GM19043 (cell line): ENCODE data around the gene SLAMF6.

Experiments
- ATAC-seq: cut with Tn5 transposase; IDR thresholded peaks from one replicate; pipeline ENCODE4 v1.9.1; 2021; ENCODE audit warnings: low read depth; ENCODE audit not compliant: unreplicated experiment

Gene SLAMF6

DNA sequence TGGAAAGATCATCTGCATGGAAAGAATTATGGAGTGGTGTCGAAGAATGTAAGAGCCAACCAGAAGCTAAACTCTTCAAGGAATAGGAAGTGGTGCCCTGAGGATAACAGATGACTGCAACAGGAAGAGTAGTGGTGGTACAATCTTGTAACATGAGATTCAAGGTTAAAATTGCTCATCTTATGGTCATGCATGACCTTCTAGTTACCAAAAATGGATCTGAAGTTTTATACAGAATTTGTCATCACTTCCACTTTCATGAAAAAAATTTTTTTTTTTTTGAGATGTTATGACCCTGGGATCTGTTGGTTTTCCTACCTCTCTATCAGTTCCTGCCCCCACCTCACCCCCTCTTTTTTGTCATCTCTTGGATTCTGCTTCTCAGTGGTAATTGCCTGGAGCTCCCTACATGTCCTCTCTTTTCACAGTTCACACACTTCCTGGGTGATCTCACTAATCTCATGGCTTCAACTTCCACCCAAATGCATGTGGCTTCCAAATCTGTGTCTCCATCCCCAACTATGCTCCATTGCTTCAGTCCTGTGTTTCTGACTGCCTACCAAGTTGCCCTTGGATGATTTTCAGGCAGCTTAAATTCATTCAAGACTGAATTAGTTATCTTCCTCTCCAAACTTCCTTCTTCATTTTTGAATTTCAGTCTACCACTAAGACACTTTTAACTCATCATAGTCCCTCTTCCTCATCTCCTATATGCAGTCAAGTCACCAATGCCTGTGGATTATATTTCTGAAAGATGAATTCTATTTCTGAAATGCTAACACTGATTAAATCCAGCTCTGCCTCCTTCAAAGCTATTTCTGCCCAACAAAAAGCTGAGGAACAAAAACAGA lies 48.4 kb downstream of the SLAMF6 start:
- ATAC-seq = no peak

DNA sequence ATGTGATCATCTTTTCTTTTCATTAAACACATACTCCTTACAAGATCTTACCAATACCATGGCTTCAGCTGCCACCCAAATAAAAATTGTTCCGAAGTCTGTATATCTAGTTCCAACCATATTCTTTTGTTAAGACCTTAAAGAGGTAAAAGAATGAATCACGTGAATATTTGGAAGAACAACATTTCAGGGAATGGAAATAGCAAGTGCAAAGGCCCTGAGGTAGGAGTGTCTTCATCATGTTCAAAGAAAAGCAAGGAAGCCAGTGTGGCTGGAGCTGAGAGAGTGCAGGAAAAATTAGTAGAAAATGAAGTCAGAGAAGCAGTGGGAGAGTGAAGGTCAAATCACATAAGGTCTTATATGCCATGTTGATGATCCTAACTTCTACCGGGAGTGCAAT lies 50.9 kb downstream of the SLAMF6 start:
- ATAC-seq = no peak

DNA sequence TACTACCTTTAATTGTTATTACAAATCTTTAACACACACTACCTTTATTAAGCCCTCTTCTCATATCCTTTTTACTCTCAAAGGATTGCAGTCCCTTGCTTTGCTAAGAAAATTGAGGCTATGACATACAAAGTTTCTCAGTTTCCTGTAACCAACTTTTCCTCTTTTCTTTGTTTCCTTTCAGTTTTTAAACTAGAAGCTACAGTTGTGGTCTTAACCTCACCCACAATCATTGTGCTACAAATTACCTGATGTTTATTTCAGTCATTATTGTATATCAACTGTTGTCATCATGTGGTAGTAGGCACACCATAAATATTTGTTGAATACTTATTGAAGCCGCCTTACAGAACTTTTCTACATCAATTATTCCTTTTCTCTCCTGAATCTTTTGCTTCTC lies 51.8 kb downstream of the SLAMF6 start:
- no peak for ATAC-seq

DNA sequence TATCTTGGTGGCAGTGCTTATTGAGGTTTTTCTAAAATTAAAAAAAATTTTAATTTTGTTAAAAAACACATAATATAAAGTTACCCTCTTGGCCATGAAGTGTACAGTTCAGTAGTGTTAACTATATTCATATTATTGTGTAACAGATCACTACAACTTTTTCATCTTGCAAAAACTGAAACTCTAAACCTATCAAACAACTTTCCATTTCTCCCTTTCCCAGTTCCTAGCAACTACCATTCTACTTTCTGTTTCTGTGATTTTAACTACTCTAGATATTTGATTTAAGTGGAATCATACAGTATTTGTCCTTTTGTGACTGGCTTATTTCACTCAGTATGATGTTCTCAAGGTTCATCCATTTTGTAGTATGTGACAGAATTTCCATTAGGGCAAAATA lies 55.5 kb downstream of the SLAMF6 start:
- no peak for ATAC-seq

DNA sequence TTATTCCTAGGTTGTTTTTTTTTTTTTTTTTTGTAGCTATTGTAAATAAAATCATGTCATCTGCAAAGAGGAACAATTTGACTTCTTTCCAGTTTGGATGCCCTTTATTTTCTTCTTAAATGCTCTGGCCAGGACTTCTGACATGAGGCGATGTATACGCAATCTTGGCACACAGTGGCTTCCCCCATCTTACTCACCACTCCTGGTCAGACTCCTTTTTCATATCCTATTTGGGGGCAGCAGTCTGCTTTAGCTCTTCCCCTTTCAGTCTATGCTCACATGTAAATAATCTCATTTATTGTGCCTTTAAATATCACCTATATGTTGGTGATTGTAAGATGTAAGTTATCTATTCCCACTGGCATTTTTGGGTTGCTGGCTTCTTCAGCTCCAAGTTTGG lies 56.1 kb downstream of the SLAMF6 start:
- ATAC-seq = no peak

DNA sequence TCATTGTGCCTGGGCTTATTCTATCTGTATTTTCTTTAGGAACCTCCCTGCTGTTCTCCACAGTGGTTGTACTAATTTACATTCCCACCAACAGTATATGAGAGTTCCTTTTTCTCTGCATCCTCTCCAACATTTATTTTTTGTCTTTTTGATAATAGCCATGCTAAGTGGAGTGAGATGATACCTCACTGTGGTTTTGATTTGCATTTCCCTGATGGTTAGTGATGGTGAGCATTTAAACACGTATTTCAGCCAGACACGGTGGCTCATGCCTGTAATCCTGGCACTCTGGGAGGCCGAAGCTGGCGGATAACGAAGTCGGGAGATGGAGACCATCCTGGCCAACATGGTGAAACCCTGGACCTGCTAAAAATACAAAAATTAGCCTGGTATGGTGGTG lies 57.9 kb downstream of the SLAMF6 start:
- no peak for ATAC-seq

DNA sequence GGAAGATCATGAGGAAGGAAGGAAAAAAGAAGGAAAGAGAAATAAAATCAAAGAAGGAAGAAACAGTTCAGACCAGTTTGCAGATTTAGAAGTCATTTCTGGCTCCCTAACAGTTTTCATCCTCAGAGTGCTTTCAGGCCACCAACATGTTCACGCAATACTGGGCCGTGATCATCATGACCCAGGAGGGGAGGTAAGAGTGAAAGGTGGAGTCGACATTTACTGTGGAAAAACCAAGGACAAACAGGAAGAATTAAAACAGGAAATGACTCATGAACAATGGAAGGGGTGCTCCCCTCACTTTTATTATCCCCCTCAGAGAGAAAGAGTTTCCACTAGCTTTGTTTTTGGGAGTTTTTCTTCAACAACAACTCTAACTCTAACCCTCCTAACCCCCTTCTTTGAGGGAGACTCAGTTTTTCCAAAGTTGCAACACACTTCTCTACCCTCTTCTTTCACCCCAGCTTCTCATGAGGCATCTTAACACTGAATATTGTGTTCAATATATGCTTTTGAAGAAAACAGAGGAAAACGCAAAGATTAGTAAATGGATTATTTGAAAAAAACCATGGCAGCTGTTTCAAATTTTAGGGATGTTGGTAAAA lies 62.3 kb downstream of the SLAMF6 start:
- ATAC-seq = no peak

DNA sequence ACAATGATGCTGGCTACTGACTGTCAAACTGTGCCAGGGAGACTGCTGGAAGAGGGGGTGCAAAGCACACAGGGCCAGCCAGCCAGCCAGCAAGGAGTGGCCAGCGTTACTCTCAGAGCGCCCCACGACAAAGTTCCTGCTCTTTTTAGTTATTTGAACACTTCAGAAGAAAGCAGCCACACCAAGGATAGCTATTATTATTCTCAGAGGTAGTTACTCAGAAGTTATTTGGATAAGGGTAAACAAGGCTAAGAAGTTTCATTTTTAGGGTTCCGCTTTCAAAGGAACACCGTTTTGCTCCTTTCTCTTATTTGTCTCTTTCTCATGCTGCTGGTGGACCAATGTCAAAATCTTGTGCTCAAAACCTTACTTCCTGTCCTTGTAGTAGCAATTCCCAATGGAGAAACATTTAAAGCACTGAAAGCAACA lies 62.8 kb downstream of the SLAMF6 start:
- ATAC-seq = no peak

DNA sequence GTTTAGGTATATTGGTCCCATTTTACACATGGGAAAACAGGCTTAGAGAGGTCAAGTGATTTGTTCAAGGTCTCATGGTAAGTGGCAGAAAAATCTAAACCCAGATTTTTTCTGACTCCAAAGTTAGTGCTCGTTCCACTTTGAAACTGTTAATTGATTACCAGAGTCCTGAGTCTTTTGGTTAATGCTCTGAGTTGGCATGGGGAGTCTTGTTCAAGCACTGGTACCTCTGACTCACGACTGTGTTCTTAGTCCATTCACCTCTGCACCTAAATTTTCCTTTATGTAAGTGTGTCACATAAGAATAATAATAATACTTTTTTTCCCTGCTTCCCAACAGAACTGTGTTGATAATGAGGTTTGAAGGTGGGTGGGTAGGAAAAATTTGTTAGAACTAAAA lies 63.4 kb downstream of the SLAMF6 start:
- no peak for ATAC-seq

DNA sequence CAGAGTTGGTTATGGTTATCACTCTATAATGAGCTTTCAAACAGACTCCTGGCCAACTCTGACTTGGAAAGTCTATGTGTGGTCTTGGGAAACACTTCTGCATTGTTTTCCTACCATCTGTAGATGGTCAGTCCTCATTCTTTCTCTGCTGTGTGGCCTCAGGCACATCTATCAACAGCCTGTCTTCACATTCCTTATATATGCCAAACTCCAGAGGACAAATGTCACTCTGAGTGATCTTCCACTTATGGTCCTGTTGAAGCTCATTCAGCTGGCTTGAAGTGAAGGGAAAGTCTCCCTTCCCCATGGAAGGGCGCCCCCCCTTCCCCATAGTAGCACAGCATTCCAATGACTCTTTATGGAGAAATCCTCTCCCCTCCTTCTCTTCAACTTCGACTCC lies 64.0 kb downstream of the SLAMF6 start:
- no peak for ATAC-seq

DNA sequence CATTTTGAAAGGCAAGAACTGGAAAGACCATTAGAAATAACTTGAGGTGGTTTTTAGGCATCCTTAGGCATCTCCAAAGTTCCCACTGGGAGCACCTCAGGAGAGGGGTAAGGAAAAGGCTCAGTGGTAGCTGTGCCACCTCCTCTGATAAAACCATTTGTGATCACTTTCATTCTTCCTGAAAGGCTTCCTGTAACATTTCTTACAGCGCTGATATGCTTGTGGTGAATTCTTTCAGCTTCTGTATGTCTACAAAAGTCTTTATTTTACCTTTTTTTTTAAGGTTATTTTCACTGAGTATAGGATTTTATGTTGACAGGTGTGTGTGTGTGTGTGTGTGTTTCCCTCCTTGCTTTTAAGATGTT lies 67.9 kb downstream of the SLAMF6 start:
- no peak for ATAC-seq

DNA sequence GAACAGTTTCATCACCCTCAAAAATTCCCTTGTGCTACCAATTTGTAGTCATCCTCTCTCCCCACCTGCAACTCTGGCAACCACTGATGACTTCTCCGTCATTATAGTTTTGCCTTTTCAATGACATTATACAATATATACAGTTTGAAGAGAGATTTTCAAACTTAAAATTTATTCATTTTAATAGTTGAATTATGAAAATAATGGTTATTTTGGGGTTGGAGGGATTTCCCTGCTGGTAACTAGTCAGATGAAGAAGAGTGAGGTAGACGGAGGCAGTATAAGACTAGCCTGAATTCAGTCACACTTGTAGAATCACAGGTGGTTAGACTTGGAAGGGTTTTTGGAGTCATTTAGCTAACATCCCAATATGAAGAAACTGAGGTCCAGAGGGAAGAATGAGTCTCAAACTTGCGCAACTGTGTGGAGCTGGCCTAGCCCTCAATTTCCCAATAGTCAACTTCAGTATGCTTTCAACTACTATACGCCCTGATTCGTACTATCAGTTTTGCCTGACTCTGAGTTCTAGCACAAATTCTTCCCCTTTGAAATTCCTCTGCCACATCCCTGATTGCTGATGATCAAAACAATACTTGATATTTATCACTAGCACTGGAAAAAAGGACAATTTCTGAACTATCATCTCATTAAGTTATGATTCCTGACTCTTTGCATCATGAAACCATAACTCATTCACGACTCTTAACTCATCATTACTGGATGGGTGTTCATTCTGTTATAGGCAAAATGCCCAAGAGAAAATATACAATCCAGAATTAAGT lies 68.5 kb downstream of the SLAMF6 start:
- no peak for ATAC-seq

DNA sequence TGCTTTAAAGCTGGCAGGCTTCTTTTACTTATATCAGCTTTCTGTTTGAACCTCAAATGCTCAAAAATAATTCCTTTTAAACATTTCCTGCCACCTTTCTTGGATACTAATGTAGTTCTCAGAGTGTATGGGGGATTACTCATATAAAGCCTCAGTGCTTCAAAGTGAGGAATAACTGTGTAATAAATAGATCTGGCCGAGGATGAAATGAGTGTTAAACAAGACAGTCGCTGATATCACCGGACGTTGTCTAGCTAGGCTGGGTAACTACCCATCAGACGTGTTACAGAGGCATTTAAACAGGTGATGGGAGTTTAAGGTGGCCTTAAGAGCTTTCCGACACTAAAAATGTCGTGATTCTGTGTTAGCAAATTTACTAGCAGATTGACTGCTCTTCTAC lies 69.6 kb downstream of the SLAMF6 start:
- ATAC-seq = peak; percentile 47

DNA sequence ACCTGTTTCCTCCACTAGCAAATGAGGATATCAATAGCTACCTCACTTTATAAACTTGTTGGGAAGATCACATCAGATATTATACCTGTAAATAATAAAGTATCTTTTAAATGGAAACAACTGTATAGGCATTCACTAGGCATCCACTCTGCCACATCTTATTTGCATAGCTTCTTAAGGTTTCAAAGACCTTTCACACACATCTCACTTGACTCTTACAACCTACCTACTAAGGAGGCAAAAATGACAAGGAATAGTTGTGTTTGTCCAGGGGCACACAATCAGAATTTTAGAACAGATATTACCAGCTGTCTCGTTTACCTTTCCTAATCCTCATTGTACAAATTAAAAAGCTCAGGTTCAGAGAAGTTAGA lies 71.2 kb downstream of the SLAMF6 start:
- no peak for ATAC-seq

DNA sequence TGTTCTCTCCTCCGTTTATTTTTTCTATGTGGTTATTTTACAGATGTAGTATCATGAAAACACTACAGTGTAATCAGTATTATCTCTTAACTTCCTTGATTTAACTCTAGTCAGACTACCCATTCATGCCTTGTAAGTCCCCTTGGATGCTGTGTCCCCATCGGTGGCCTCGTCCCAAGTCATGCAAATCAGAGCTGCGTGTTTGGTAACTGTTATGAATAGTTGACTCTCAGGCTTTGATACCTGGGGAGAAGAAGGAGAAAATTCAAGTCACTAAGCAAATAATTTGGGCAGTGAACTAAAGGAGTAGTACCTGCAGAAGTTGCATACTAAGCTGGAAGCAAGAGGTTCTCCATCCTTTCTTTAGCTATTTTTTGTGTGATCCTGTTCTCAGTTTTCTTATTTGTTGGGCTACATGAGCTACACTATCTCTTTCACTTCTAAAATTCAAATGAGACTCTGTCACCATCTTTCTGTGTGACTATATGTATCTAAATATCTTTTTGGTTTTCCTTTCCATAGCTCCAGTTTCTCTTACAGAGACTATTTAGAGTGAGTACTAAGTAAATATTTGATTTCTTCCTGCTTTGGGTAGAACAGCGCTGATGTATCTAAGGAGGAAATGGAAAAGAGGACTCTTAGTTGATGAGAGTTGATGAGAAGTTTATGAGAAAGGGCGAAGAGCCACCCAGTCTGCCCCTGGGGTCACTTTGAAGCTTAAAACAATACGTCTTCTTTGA lies 71.8 kb downstream of the SLAMF6 start:
- no peak for ATAC-seq

DNA sequence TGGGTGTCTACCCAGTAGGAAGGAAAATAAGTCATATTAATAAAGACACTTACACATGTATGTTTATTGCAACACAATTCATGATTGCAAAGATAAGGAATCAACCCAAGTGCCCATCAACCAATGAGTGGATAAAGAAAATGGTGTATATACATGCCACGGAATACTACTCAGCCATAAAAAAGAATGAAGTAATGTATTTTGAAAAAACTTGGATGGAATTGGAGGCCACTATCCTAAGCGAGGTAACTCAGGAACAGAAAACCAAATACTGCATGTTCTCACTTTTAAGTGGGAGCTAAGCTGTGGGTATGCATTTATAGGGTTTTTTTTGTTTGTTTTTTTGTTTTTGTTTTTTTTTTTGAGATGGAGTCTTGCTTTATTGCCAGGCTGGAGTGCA lies 73.6 kb downstream of the SLAMF6 start:
- ATAC-seq = no peak

DNA sequence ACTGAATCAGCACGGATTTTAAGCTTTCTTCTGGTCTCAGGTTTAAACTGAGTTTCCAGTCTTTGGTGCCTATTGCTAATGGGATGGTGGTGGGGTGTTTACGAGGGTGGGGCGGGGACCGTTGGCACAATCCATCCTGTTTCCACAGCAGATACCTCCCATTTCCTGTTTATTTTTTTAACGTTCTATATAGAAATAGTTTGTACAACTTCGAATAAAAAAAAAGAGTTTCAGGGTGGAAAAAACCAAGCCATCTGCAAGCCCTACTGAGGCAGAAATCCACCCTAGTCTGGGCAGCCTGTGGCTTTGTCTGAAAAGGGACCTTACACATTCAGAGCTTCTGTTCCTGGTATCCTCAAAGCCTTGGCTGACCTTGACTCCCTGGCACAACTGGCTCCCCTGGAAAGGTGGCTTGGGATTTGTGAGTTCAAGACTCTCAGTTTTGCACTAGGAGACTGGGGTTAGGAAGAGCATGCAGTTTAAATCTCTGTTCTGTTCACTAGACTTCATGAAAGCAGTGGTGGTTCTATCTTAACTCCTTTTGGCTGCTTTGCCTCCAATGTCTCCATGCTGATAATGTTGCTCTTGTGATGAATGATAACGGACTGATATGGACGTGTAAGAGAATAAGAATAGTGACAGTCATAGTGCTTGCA lies 76.0 kb downstream of the SLAMF6 start:
- no peak for ATAC-seq

DNA sequence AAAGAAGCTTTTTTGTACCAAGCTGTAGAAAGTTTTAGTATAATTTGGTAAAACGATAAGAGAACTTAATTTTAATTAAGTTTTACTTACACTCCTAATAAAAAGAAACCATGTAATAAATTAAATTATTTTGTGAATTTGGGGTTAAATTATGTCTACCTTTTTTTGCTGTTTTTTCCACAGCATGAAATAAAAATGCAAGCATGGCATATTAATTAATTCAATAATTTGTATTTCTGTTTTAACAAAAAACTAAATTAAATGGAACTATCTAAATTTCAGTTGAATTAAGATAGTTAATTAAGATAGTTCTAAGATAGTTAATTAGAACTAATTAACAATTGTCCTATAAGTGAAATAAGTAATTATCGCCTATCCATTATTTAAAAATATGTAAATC lies 83.3 kb downstream of the SLAMF6 start:
- no peak for ATAC-seq

DNA sequence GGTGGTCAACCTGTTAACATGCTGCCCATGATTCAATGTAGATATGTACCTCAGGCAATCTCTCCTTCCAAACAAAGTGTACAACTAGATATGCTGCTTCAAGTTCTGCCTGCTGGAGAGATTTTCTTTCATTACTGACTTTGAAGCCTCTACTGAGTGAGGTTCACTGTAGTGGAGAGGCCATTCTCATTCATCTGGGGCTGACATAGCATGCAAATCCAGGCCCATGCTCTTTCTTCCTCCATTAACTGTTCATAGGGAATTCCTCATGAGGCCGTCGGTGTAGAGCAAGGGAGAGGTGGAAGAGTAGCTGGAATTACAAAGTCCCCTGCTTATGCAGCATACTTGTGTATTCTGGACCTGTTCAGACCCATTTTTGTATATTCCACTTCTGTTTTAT lies 84.1 kb downstream of the SLAMF6 start:
- no peak for ATAC-seq

DNA sequence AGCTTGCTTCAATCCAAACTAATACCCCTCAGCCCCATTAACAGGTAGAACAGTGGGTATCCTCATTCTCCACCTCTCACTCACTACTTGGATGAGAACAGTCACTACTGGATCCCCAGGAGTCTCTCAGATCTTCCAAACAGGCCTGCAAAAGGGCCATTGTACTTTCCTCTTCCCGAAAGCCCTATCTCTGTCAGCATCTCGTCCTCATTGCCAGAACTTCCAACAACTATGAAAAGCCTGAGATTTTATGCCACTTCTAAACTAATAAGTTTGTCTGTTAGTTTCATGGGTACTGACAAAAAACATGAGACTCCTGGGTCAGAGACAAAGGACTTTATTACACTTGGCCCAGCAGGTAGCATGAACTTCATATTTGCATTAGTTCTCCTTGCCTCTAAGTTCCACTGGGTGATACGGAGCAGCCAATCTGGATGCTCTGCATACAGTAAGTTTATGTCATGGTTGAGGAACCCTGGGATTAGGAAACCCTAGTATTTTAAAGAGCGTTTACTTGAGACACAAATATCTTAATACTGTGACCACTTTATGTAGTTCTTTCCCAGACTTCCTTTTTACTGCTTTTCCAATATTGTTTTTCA lies 84.6 kb downstream of the SLAMF6 start:
- ATAC-seq = no peak
